K562 (cell line): ENCODE measurements around the gene CCDC27. TPM values are rescaled to one million over a fixed set of nuclear protein-coding genes. Genes with fewer than 3 reads are reported as not detected.

Experiments
- BCL6 ChIP-seq: fragments of 250-450 bp; sonication (Bioruptor Pico); IDR thresholded peaks from 2 replicates; pipeline ENCODE4 v1.4.0; 2020
- CEBPZ ChIP-seq: fragments of 150-350 bp; IDR thresholded peaks from 2 replicates; pipeline ENCODE4 v1.6.1; 2014; ENCODE audit warnings: low read depth, mild to moderate bottlenecking, low read length, borderline replicate concordance
- ELF1 ChIP-seq: fragments of 200-800 bp; sonication (Bioruptor generic); IDR thresholded peaks from 2 replicates; pipeline ENCODE4 v1.6.1; 2016; ENCODE audit warnings: missing genetic modification characterization, missing compliant biosample characterization
- ELF2 ChIP-seq: fragments of 250-450 bp; sonication (Bioruptor Pico); IDR thresholded peaks from 2 replicates; pipeline ENCODE4 v1.5.0; 2021; ENCODE audit warnings: mild to moderate bottlenecking
- GATAD2B ChIP-seq: fragments of 450-650 bp; IDR thresholded peaks from 2 replicates; pipeline ENCODE4 v1.6.1; 2017; ENCODE audit warnings: mild to moderate bottlenecking, borderline replicate concordance
- KHSRP ChIP-seq: fragments of 450-650 bp; IDR thresholded peaks from 2 replicates; pipeline ENCODE4 v1.6.1; 2017
- KLF1 ChIP-seq: fragments of 450-650 bp; IDR thresholded peaks from 2 replicates; pipeline ENCODE4 v1.6.1; 2016; ENCODE audit warnings: missing genetic modification characterization, missing compliant biosample characterization
- MAFK ChIP-seq: IDR thresholded peaks from 2 replicates; pipeline ENCODE4 v1.6.1; 2011; ENCODE audit warnings: low read length, improper control_type of control experiment
- MYC ChIP-seq, 2 experiments: fragments of 250-450 bp in 1 of 2; sonication (Bioruptor Pico) in 1 of 2; IDR thresholded peaks; 2 replicates each; pipeline versions ENCODE4 v1.5.1 to v1.6.1; 2012 to 2021; ENCODE audit warnings: low read depth in 2 of 2, borderline replicate concordance in 1 of 2, improper control_type of control experiment in 1 of 2, low read length in 1 of 2, mild to moderate bottlenecking in 1 of 2, moderate library complexity in 1 of 2
- ZFP36 ChIP-seq: fragments of 150-350 bp; IDR thresholded peaks from 2 replicates; pipeline ENCODE4 v1.6.1; 2018; ENCODE audit warnings: low read length, low read depth; ENCODE audit not compliant: partially characterized antibody
- ZNF165 ChIP-seq: fragments of 250-450 bp; sonication (Bioruptor Pico); IDR thresholded peaks from 2 replicates; pipeline ENCODE4 v1.4.0; 2020; ENCODE audit warnings: borderline replicate concordance
- ZNF3 ChIP-seq: fragments of 250-450 bp; sonication (Bioruptor Pico); IDR thresholded peaks from 2 replicates; pipeline ENCODE4 v1.5.0; 2021; ENCODE audit warnings: mild to moderate bottlenecking, moderate library complexity
- polyA plus RNA-seq, 8 experiments: library from polyadenylated mRNA; depleted of rRNA in 4 of 8; stranded (reverse) in 5 of 8; unstranded in 3 of 8; fragments of >200 nt; fragmentation: Nextera tagmentation in 2 of 8; fragmentation: Illumina TruSeq in 1 of 8; extraction: Ambion mirVana in 2 of 8; extraction: Trizol in 1 of 8; gene quantifications; 2 replicates each; pipeline versions ENCODE4 v1.2.1 to v1.2.3, GENCODE V29; 2011 to 2014; ENCODE audit warnings: inconsistent platforms in 1 of 8, missing spikeins in 1 of 8
- total RNA-seq, 7 experiments: library from RNA; depleted of rRNA in 6 of 7; stranded (reverse); fragments of >200 nt in 6 of 7; fragmentation: Illumina TruSeq in 2 of 7; extraction: Trizol in 2 of 7; gene quantifications; 2 replicates each; pipeline versions ENCODE4 v1.2.1 to v1.2.3, GENCODE V29; 2011 to 2021; ENCODE audit warnings: low replicate concordance in 1 of 7
- TF ChIP-seq, protein P1 (sequence below): fragments of 250-450 bp; sonication (Bioruptor Pico); IDR thresholded peaks from 2 replicates; pipeline ENCODE4 v1.4.0; 2020
- TF ChIP-seq, protein P2 (sequence below): sonication (generic); formaldehyde crosslinking; IDR thresholded peaks from 2 replicates; pipeline ENCODE4 v1.8.1; 2023; ENCODE audit warnings: mild to moderate bottlenecking, missing genetic modification reagents
- TF ChIP-seq, protein P3 (sequence below): fragments of 250-450 bp; sonication (Bioruptor Pico); IDR thresholded peaks from 2 replicates; pipeline ENCODE4 v1.5.0; 2021

Gene CCDC27
- total and polyA plus RNA-seq, 9 of the 15 experiments (the other 6 are each of a cell fraction or from before 2014, with no cell fraction given): 0.01 to 0.04 TPM; not detected in 7

DNA sequence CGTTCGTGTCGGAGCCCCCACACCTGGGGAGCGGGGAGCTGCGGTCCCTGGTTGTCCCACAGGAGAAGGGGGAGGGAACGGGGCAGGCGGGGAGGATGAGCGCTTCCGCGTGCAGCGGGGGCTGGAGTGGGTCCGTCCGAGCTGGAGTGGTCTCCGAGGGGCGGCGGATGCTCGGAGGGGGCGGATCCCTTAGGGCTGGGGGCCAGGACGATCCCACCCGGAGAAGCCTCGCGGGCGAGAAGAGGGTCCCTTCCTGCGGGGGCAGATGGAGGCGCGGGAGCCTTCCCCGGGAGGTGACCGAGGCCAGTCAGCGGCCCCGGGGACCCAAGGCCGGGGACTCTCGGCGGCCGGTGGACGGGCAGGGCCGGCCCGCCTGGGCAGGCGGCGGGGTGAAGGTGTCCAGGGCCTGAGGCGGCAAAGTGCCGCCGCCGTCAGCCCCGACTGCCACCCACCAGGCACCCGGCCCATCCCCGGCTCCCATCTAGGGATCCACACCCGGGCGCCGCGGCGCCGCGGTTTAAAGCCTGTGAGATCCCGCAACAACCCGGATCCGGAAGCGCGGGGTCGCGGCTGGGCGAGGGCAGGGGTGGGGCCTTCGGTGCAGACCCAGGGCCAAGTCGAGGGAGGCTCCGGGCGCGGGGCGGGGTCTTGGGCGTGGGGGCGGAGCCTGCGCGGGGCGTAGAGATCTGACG is 5.3 kb upstream of the CCDC27 start (continued):
- TF ChIP-seq BCL6 (CRISPR knock-in tag): no peak
- TF ChIP-seq, protein P1, sequence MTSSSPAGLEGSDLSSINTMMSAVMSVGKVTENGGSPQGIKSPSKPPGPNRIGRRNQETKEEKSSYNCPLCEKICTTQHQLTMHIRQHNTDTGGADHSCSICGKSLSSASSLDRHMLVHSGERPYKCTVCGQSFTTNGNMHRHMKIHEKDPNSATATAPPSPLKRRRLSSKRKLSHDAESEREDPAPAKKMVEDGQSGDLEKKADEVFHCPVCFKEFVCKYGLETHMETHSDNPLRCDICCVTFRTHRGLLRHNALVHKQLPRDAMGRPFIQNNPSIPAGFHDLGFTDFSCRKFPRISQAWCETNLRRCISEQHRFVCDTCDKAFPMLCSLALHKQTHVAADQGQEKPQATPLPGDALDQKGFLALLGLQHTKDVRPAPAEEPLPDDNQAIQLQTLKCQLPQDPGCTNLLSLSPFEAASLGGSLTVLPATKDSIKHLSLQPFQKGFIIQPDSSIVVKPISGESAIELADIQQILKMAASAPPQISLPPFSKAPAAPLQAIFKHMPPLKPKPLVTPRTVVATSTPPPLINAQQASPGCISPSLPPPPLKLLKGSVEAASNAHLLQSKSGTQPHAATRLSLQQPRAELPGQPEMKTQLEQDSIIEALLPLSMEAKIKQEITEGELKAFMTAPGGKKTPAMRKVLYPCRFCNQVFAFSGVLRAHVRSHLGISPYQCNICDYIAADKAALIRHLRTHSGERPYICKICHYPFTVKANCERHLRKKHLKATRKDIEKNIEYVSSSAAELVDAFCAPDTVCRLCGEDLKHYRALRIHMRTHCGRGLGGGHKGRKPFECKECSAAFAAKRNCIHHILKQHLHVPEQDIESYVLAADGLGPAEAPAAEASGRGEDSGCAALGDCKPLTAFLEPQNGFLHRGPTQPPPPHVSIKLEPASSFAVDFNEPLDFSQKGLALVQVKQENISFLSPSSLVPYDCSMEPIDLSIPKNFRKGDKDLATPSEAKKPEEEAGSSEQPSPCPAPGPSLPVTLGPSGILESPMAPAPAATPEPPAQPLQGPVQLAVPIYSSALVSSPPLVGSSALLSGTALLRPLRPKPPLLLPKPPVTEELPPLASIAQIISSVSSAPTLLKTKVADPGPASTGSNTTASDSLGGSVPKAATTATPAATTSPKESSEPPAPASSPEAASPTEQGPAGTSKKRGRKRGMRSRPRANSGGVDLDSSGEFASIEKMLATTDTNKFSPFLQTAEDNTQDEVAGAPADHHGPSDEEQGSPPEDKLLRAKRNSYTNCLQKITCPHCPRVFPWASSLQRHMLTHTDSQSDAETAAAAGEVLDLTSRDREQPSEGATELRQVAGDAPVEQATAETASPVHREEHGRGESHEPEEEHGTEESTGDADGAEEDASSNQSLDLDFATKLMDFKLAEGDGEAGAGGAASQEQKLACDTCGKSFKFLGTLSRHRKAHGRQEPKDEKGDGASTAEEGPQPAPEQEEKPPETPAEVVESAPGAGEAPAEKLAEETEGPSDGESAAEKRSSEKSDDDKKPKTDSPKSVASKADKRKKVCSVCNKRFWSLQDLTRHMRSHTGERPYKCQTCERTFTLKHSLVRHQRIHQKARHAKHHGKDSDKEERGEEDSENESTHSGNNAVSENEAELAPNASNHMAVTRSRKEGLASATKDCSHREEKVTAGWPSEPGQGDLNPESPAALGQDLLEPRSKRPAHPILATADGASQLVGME (CRISPR knock-in tag): no peak
- TF ChIP-seq KLF1 (tag): 0 out of 2 replicates have a peak, but pooled peaks have one; percentile 35
- no peak for TF ChIP-seq KHSRP
- TF ChIP-seq ELF1 (tag): peak; percentile 62
- TF ChIP-seq, protein P2, sequence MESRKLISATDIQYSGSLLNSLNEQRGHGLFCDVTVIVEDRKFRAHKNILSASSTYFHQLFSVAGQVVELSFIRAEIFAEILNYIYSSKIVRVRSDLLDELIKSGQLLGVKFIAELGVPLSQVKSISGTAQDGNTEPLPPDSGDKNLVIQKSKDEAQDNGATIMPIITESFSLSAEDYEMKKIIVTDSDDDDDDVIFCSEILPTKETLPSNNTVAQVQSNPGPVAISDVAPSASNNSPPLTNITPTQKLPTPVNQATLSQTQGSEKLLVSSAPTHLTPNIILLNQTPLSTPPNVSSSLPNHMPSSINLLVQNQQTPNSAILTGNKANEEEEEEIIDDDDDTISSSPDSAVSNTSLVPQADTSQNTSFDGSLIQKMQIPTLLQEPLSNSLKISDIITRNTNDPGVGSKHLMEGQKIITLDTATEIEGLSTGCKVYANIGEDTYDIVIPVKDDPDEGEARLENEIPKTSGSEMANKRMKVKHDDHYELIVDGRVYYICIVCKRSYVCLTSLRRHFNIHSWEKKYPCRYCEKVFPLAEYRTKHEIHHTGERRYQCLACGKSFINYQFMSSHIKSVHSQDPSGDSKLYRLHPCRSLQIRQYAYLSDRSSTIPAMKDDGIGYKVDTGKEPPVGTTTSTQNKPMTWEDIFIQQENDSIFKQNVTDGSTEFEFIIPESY: no peak
- TF ChIP-seq ZFP36: no peak
- no peak for TF ChIP-seq ELF2
- 0 out of 2 replicates have a peak, but pooled peaks have one; percentile 28 for TF ChIP-seq MYC (IDR thresholded peaks at IDR 0.05; ENCODE audit: low read depth, low read length)
- TF ChIP-seq MYC (CRISPR knock-in tag; IDR thresholded peaks at IDR 0.05; ENCODE audit: borderline replicate concordance, low read depth): no peak
- TF ChIP-seq, protein P3, sequence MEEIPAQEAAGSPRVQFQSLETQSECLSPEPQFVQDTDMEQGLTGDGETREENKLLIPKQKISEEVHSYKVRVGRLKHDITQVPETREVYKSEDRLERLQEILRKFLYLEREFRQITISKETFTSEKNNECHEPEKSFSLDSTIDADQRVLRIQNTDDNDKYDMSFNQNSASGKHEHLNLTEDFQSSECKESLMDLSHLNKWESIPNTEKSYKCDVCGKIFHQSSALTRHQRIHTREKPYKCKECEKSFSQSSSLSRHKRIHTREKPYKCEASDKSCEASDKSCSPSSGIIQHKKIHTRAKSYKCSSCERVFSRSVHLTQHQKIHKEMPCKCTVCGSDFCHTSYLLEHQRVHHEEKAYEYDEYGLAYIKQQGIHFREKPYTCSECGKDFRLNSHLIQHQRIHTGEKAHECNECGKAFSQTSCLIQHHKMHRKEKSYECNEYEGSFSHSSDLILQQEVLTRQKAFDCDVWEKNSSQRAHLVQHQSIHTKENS (CRISPR knock-in tag): no peak
- TF ChIP-seq GATAD2B: no peak
- TF ChIP-seq ZNF165: no peak
- no peak for TF ChIP-seq MAFK
- TF ChIP-seq CEBPZ: no peak
- TF ChIP-seq ZNF3: no peak
